Measurements from ENCODE around the gene FGFRL1. TPM values are rescaled to one million over a fixed set of nuclear protein-coding genes. Genes with fewer than 3 reads are reported as not detected.

Gene FGFRL1
- total RNA-seq, 1 experiment from 2014 or later: 30.4 TPM

GRCh38 chr4:1041147-1041935 is 29.9 kb downstream of the FGFRL1 start:
- intact Hi-C loops (cut with micrococcal nuclease; ENCODE audit: unreplicated experiment): no loop called here

GRCh38 chr4:1041936-1042330 is 30.5 kb downstream of the FGFRL1 start:
- Histone ChIP-seq H3K9me3 (ENCODE audit: low read depth, low read length, poor library complexity, severe bottlenecking) (no peaks in the 10 kb centered on the region), H3K4me3 (ENCODE audit: low read depth, low read length, poor library complexity, severe bottlenecking) (peak overlapping the region; percentile 29), H3K36me3 (ENCODE audit: insufficient read depth, low read length, poor library complexity, severe bottlenecking) (no peaks in the 10 kb centered on the region), H3K4me1 (ENCODE audit: insufficient read depth, low read length, poor library complexity, severe bottlenecking) (no peaks in the 10 kb centered on the region), H3K27me3 (replicated peaks; ENCODE audit: insufficient read depth, low read depth, low read length, poor library complexity) (peaks cover 23% of the 10 kb centered on the region), H3K27ac (ENCODE audit: low read depth, low read length, poor library complexity, severe bottlenecking) (no peak overlapping the region)
- POLR2A ChIA-PET (ENCODE audit: low non-redundant PET): no interaction called here
- intact Hi-C loops (cut with micrococcal nuclease; ENCODE audit: unreplicated experiment): no loop called here
- CTCF ChIA-PET: no interaction called here
- TF ChIP-seq, protein P1, sequence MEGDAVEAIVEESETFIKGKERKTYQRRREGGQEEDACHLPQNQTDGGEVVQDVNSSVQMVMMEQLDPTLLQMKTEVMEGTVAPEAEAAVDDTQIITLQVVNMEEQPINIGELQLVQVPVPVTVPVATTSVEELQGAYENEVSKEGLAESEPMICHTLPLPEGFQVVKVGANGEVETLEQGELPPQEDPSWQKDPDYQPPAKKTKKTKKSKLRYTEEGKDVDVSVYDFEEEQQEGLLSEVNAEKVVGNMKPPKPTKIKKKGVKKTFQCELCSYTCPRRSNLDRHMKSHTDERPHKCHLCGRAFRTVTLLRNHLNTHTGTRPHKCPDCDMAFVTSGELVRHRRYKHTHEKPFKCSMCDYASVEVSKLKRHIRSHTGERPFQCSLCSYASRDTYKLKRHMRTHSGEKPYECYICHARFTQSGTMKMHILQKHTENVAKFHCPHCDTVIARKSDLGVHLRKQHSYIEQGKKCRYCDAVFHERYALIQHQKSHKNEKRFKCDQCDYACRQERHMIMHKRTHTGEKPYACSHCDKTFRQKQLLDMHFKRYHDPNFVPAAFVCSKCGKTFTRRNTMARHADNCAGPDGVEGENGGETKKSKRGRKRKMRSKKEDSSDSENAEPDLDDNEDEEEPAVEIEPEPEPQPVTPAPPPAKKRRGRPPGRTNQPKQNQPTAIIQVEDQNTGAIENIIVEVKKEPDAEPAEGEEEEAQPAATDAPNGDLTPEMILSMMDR (conservative IDR thresholded peaks at IDR 0.05; ENCODE audit: low read depth, low read length): no peak
- no peak for TF ChIP-seq EZH2 (IDR thresholded peaks at IDR 0.05; ENCODE audit: borderline replicate concordance, low read depth, low read length, poor library complexity, severe bottlenecking)
- BruUV-seq (replicated peaks): no TSS peak
- no peak for DNase-seq (ENCODE audit: low spot score)

More at GRCh38 chr4:1041147-1041935, 29.9 kb downstream of the FGFRL1 start:
- Histone ChIP-seq H3K36me3 (ENCODE audit: insufficient read depth, low read length, poor library complexity, severe bottlenecking) (no peaks in the 10 kb centered on the region), H3K27ac (ENCODE audit: low read depth, low read length, poor library complexity, severe bottlenecking) (no peak overlapping the region), H3K4me1 (ENCODE audit: insufficient read depth, low read length, poor library complexity, severe bottlenecking) (no peaks in the 10 kb centered on the region), H3K27me3 (replicated peaks; ENCODE audit: insufficient read depth, low read depth, low read length, poor library complexity) (peaks cover 22% of the 10 kb centered on the region), H3K9me3 (ENCODE audit: low read depth, low read length, poor library complexity, severe bottlenecking) (no peaks in the 10 kb centered on the region), H3K4me3 (ENCODE audit: low read depth, low read length, poor library complexity, severe bottlenecking) (peak overlapping the region; percentile 29)
- ChIA-PET POLR2A (ENCODE audit: low non-redundant PET) (no interaction called here), CTCF (no interaction called here)
- TF ChIP-seq EZH2 (IDR thresholded peaks at IDR 0.05; ENCODE audit: borderline replicate concordance, low read depth, low read length, poor library complexity, severe bottlenecking): no peak
- TF ChIP-seq, protein P1 (conservative IDR thresholded peaks at IDR 0.05; ENCODE audit: low read depth, low read length): no peak
- no peak for DNase-seq (ENCODE audit: low spot score)
- BruUV-seq (replicated peaks): no TSS peak

- intact Hi-C loops (cut with micrococcal nuclease; ENCODE audit: unreplicated experiment): no loop called here
- BruUV-seq (replicated peaks): no TSS peak
- Histone ChIP-seq H3K4me3 (ENCODE audit: low read depth, low read length, poor library complexity, severe bottlenecking) (no peak overlapping the region), H3K27ac (ENCODE audit: low read depth, low read length, poor library complexity, severe bottlenecking) (no peak overlapping the region), H3K9me3 (ENCODE audit: low read depth, low read length, poor library complexity, severe bottlenecking) (no peaks in the 10 kb centered on the region), H3K36me3 (ENCODE audit: insufficient read depth, low read length, poor library complexity, severe bottlenecking) (no peaks in the 10 kb centered on the region), H3K27me3 (replicated peaks; ENCODE audit: insufficient read depth, low read depth, low read length, poor library complexity) (peaks cover 29% of the 10 kb centered on the region), H3K4me1 (ENCODE audit: insufficient read depth, low read length, poor library complexity, severe bottlenecking) (no peaks in the 10 kb centered on the region)
- no peak for TF ChIP-seq EZH2 (IDR thresholded peaks at IDR 0.05; ENCODE audit: borderline replicate concordance, low read depth, low read length, poor library complexity, severe bottlenecking)
- TF ChIP-seq, protein P1 (conservative IDR thresholded peaks at IDR 0.05; ENCODE audit: low read depth, low read length): no peak
- POLR2A ChIA-PET (ENCODE audit: low non-redundant PET): no interaction called here
- CTCF ChIA-PET: no interaction called here
- no peak for DNase-seq (ENCODE audit: low spot score)
Measured at GRCh38 chr4:1042352-1043055, 31.1 kb downstream of the FGFRL1 start.
